Measurements from ENCODE around the gene PROZ. TPM values are rescaled to one million over a fixed set of nuclear protein-coding genes. Genes with fewer than 3 reads are reported as not detected.

Gene PROZ
- total and polyA plus RNA-seq, 7 donors = 0.10 TPM; not detected in 6

- TF ChIP-seq POLR2A (IDR thresholded peaks at IDR 0.05) (no peak), EP300 (IDR thresholded peaks at IDR 0.05) (no peak), POLR2AphosphoS5 (IDR thresholded peaks at IDR 0.05) (no peak)
- TF ChIP-seq, protein P1, sequence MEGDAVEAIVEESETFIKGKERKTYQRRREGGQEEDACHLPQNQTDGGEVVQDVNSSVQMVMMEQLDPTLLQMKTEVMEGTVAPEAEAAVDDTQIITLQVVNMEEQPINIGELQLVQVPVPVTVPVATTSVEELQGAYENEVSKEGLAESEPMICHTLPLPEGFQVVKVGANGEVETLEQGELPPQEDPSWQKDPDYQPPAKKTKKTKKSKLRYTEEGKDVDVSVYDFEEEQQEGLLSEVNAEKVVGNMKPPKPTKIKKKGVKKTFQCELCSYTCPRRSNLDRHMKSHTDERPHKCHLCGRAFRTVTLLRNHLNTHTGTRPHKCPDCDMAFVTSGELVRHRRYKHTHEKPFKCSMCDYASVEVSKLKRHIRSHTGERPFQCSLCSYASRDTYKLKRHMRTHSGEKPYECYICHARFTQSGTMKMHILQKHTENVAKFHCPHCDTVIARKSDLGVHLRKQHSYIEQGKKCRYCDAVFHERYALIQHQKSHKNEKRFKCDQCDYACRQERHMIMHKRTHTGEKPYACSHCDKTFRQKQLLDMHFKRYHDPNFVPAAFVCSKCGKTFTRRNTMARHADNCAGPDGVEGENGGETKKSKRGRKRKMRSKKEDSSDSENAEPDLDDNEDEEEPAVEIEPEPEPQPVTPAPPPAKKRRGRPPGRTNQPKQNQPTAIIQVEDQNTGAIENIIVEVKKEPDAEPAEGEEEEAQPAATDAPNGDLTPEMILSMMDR (IDR thresholded peaks at IDR 0.05) = no peak
- Histone ChIP-seq H3K4me3 (no peak overlapping the region), H3K27me3 (no peaks in the 10 kb centered on the region), H3K36me3 (peaks cover 1 to 25% (median 6%) of the 10 kb centered on the region in 4 donors), H3K4me1 (peaks cover 0 to 62% (median 53%) of the 10 kb centered on the region in 4 donors), H3K27ac (peak overlapping the region in 2 of 4 donors; percentile 79 to 82), H3K9me3 (no peaks in the 10 kb centered on the region)
- DNase-seq = no peak
- 94% methylated on average over 4 of the region's 4 CpGs for WGBS, 2 donors
- intact Hi-C loops (cut with DNase I) = no loop called here
Measured at GRCh38 chr13:113202912-113203311, 44.5 kb downstream of the PROZ start.

- peaks cover 0 to 63% (median 54%) of the 10 kb centered on the region in 4 donors for H3K4me1 ChIP-seq
- no peaks in the 10 kb centered on the region for H3K9me3 ChIP-seq
- H3K4me3 ChIP-seq = no peak overlapping the region
- H3K27ac ChIP-seq = peak overlapping the region in 3 of 4 donors; percentile 72 to 82 (median 79)
- TF ChIP-seq, protein P1 (IDR thresholded peaks at IDR 0.05) = no peak
- TF ChIP-seq POLR2AphosphoS5 (IDR thresholded peaks at IDR 0.05) (peak; percentile 70 to 93 (median 90)), EP300 (IDR thresholded peaks at IDR 0.05) (peak in 2 of 4 donors; percentile 24 to 61)
- intact Hi-C loops (cut with DNase I) = no loop called here
- 94 to 96% methylated on average over 12 of the region's 12 CpGs for WGBS, 2 donors
- no peaks in the 10 kb centered on the region for H3K27me3 ChIP-seq
- peak; percentile 82 for DNase-seq
- H3K36me3 ChIP-seq = peaks cover 0 to 17% (median 1%) of the 10 kb centered on the region in 4 donors
Measured at GRCh38 chr13:113203507-113204377, 45.3 kb downstream of the PROZ start.

GRCh38 chr13:113204378-113204734 lies 45.9 kb downstream of the PROZ start:
- intact Hi-C loops (cut with DNase I) = no loop called here
- H3K4me1 ChIP-seq = peaks cover 0 to 63% (median 54%) of the 10 kb centered on the region in 4 donors

DNA sequence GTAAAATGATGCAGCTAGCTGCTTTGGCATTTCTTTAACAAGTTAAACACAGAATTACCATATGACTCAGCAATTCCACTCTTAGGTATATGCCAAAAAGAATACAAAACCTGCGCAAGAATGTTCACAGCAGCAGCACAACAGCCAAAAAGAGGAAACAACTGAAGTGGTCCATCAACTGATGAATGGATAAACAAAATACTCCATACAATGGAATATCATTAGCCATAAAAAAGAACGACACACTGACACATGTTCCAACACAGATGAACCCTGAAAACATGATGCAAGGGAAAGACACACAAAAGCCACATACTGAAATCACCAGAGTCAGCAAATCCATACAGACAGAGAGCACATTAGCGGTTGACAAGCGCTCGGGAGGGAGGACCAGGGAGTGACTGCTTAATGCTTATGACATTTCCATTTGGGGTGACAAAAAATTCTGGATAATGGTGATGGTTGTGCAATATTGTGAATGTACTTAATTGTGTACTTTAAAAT lies 47.0 kb downstream of the PROZ start:
- no peak for DNase-seq
- Histone ChIP-seq H3K9me3 (no peaks in the 10 kb centered on the region), H3K27ac (peak overlapping the region in 3 of 4 donors; percentile 72 to 82 (median 79)), H3K36me3 (no peaks in the 10 kb centered on the region), H3K27me3 (no peaks in the 10 kb centered on the region), H3K4me1 (peaks cover 0 to 68% (median 59%) of the 10 kb centered on the region in 4 donors), H3K4me3 (no peak overlapping the region)
- TF ChIP-seq, protein P1 (IDR thresholded peaks at IDR 0.05) = no peak
- TF ChIP-seq EP300 (IDR thresholded peaks at IDR 0.05) (no peak), POLR2AphosphoS5 (IDR thresholded peaks at IDR 0.05) (no peak), POLR2A (IDR thresholded peaks at IDR 0.05) (no peak)
- intact Hi-C loops (cut with DNase I) = loop anchor here (5.0 kb wide), 2 partner anchors 263 to 287 kb away; partner anchors contain the start of gene DCUN1D2
- WGBS, 2 donors = 70 to 71% methylated on average over 5 of the region's 5 CpGs

More at GRCh38 chr13:113204378-113204734, 45.9 kb downstream of the PROZ start:
- H3K36me3 ChIP-seq = peaks cover 0 to 11% (median 1%) of the 10 kb centered on the region in 4 donors
- no peak overlapping the region for H3K4me3 ChIP-seq
- no peak for DNase-seq
- 90% methylated on average over 5 of the region's 5 CpGs for WGBS, 2 donors
- H3K27me3 ChIP-seq = no peaks in the 10 kb centered on the region
- TF ChIP-seq POLR2A (IDR thresholded peaks at IDR 0.05) (no peak), POLR2AphosphoS5 (IDR thresholded peaks at IDR 0.05) (no peak), EP300 (IDR thresholded peaks at IDR 0.05) (no peak)
- TF ChIP-seq, protein P1 (IDR thresholded peaks at IDR 0.05) = no peak
- H3K9me3 ChIP-seq = no peaks in the 10 kb centered on the region
- H3K27ac ChIP-seq = peak overlapping the region in 3 of 4 donors; percentile 72 to 82 (median 79)

All from sigmoid colon (tissue), 7 donors.